Fibroblast of pulmonary artery (primary cell): ENCODE results near the gene PGR.

Experiments used
- DNase-seq: peaks from one replicate; pipeline ENCODE4 v3.0.0-alpha.2; 2010; ENCODE audit warnings: low read depth
- H3K4me3 ChIP-seq: replicated peaks from 2 replicates; pipeline ENCODE4 v1.5.1; 2011; ENCODE audit warnings: low read depth, mild to moderate bottlenecking, control low read depth, low read length, moderate library complexity
- CTCF ChIP-seq: IDR thresholded peaks from 2 replicates; pipeline ENCODE4 v1.5.1; 2011; ENCODE audit warnings: mild to moderate bottlenecking, control low read depth, low read length, inconsistent platforms; ENCODE audit errors: missing control alignments

The PGR gene

GRCh38 chr11:101049813-101050212 lies 79.8 kb downstream of the PGR start:
- DNase-seq: peak; percentile 8
- TF ChIP-seq CTCF: no peak

GRCh38 chr11:101049123-101049522 lies 80.5 kb downstream of the PGR start:
- TF ChIP-seq CTCF: no peak
- no peak for DNase-seq

More at GRCh38 chr11:101049813-101050212, 79.8 kb downstream of the PGR start:
- H3K4me3 ChIP-seq: no peak overlapping the region

GRCh38 chr11:101048479-101048878 lies 81.1 kb downstream of the PGR start:
- DNase-seq: no peak
- H3K4me3 ChIP-seq: no peak overlapping the region
- no peak for TF ChIP-seq CTCF

More at GRCh38 chr11:101049123-101049522, 80.5 kb downstream of the PGR start:
- H3K4me3 ChIP-seq: no peak overlapping the region

GRCh38 chr11:101046947-101047346 lies 82.7 kb downstream of the PGR start:
- no peak overlapping the region for H3K4me3 ChIP-seq
- TF ChIP-seq CTCF: no peak
- DNase-seq: no peak

GRCh38 chr11:101045415-101045814 lies 84.2 kb downstream of the PGR start:
- DNase-seq: no peak
- TF ChIP-seq CTCF: no peak
- no peak overlapping the region for H3K4me3 ChIP-seq

GRCh38 chr11:101043940-101044339 lies 85.7 kb downstream of the PGR start:
- TF ChIP-seq CTCF: no peak
- DNase-seq: no peak
- H3K4me3 ChIP-seq: no peak overlapping the region

- no peak overlapping the region for H3K4me3 ChIP-seq
- no peak for TF ChIP-seq CTCF
- DNase-seq: no peak
Measured at GRCh38 chr11:101035872-101036271, 93.7 kb downstream of the PGR start.
